Measurements from ENCODE around the gene TUBE1. TPM values are rescaled to one million over a fixed set of nuclear protein-coding genes. Genes with fewer than 3 reads are reported as not detected.
"Not testable (repeated sequence)": the region's sequence is repeated elsewhere in the genome, so short reads cannot be mapped to it uniquely, and the experiment has no call there.

Gene TUBE1
- total and polyA plus RNA-seq, 2 experiments from 2014 or later, result 41.5 to 42.7 TPM

- Histone ChIP-seq H3K4me1 (ENCODE audit: insufficient read depth) (peaks cover 14% of the 10 kb centered on the region), H3K27ac (no peak overlapping the region), H3K9me2 (ENCODE audit: insufficient read depth) (no peaks in the 10 kb centered on the region), H2AFZ (no peak overlapping the region), H3K36me3 (ENCODE audit: low read depth) (peaks cover 100% of the 10 kb centered on the region), H3K9ac (no peak overlapping the region), H3K9me3 (ENCODE audit: low read depth) (no peaks in the 10 kb centered on the region), H3K79me2 (ENCODE audit: insufficient read depth) (no peaks in the 10 kb centered on the region), H3K27me3 (replicated peaks; ENCODE audit: insufficient read depth) (no peaks in the 10 kb centered on the region), H3K4me3 (no peak overlapping the region), H3F3A (ENCODE audit: insufficient read depth) (peaks cover 92% of the 10 kb centered on the region), H3K4me2 (ENCODE audit: unreplicated experiment) (no peak overlapping the region), H4K20me1 (ENCODE audit: insufficient read depth) (no peaks in the 10 kb centered on the region)
- in situ Hi-C loops (cut with MboI), result no loop called here
- TF ChIP-seq EZH2 (IDR thresholded peaks at IDR 0.05; ENCODE audit: insufficient read depth, poor library complexity, severe bottlenecking) (no peak), EZH2phosphoT487 (IDR thresholded peaks at IDR 0.05; ENCODE audit: insufficient read depth, low read depth) (no peak)
- no peak for DNase-seq
- WGBS, 2 experiments (ENCODE audit: low coverage in 1 of 2, low lambda C conversion rate in 2 of 2, missing lambda C conversion rate in 2 of 2), result 97% methylated on average over 3 of the region's 3 CpGs
Measured at GRCh38 chr6:112114577-112115223, 27.4 kb upstream of the TUBE1 start.

DNA sequence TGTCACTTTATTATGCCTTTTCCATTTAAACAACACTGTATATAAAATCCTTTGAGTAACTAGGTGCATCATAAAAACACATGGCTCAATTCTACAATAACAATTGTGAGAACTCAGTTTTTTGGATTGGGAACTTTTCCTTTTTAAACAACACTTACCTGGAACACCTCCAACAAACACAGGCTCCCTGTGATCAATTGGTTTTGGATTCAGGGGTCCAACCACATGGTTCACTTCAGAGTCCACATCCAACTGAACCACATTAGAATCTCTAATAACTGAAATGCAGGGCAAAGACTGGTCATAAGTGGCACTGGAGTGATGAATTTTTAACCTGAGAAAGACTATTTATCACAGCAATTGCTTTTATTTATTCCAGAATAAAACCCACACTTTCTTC lies 26.6 kb upstream of the TUBE1 start:
- Histone ChIP-seq H3F3A (ENCODE audit: insufficient read depth) (peaks cover 92% of the 10 kb centered on the region), H3K27me3 (replicated peaks; ENCODE audit: insufficient read depth) (no peaks in the 10 kb centered on the region), H3K4me3 (no peak overlapping the region), H3K4me1 (ENCODE audit: insufficient read depth) (peaks cover 14% of the 10 kb centered on the region), H3K36me3 (ENCODE audit: low read depth) (peaks cover 100% of the 10 kb centered on the region), H3K9me3 (ENCODE audit: low read depth) (no peaks in the 10 kb centered on the region), H3K9ac (no peak overlapping the region), H3K79me2 (ENCODE audit: insufficient read depth) (no peaks in the 10 kb centered on the region), H3K9me2 (ENCODE audit: insufficient read depth) (no peaks in the 10 kb centered on the region), H4K20me1 (ENCODE audit: insufficient read depth) (no peaks in the 10 kb centered on the region), H3K4me2 (ENCODE audit: unreplicated experiment) (no peak overlapping the region), H2AFZ (no peak overlapping the region), H3K27ac (no peak overlapping the region)
- in situ Hi-C loops (cut with MboI), result no loop called here
- TF ChIP-seq EZH2 (IDR thresholded peaks at IDR 0.05; ENCODE audit: insufficient read depth, poor library complexity, severe bottlenecking) (no peak), EZH2phosphoT487 (IDR thresholded peaks at IDR 0.05; ENCODE audit: insufficient read depth, low read depth) (no peak)
- DNase-seq, result no peak

DNA sequence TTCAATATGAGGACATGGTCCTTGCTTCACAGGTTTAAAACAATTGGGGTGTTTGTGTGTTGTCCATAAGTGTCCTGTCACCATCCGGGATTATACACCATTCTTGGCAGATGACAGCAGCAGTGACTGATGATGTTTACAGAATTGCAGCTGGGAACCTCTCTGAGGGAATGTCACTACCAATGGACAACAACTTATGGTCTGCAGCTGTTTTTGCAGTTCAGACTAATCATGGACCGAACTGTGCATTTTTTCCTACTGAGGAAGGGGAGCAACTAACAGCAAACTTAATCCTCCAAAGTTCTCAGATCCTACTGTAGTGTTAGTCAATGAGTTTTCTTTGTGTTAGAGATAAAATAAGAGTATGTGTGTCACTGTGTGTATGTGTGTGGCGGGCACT lies 26.1 kb upstream of the TUBE1 start:
- Histone ChIP-seq H3K36me3 (ENCODE audit: low read depth) (peaks cover 100% of the 10 kb centered on the region), H2AFZ (no peak overlapping the region), H3K9ac (0 out of 2 replicates have a peak overlapping the region, but pooled peaks have one; percentile 10), H3K27me3 (replicated peaks; ENCODE audit: insufficient read depth) (no peaks in the 10 kb centered on the region), H3K4me2 (ENCODE audit: unreplicated experiment) (no peak overlapping the region), H3F3A (ENCODE audit: insufficient read depth) (peaks cover 92% of the 10 kb centered on the region), H3K79me2 (ENCODE audit: insufficient read depth) (no peaks in the 10 kb centered on the region), H4K20me1 (ENCODE audit: insufficient read depth) (no peaks in the 10 kb centered on the region), H3K27ac (no peak overlapping the region), H3K4me1 (ENCODE audit: insufficient read depth) (peaks cover 14% of the 10 kb centered on the region), H3K4me3 (no peak overlapping the region), H3K9me2 (ENCODE audit: insufficient read depth) (no peaks in the 10 kb centered on the region), H3K9me3 (ENCODE audit: low read depth) (no peaks in the 10 kb centered on the region)
- DNase-seq, result no peak
- TF ChIP-seq EZH2 (IDR thresholded peaks at IDR 0.05; ENCODE audit: insufficient read depth, poor library complexity, severe bottlenecking) (no peak), EZH2phosphoT487 (IDR thresholded peaks at IDR 0.05; ENCODE audit: insufficient read depth, low read depth) (no peak)
- in situ Hi-C loops (cut with MboI), result no loop called here
- WGBS, 2 experiments (ENCODE audit: low coverage in 1 of 2, low lambda C conversion rate in 2 of 2, missing lambda C conversion rate in 2 of 2), result 67 to 71% methylated on average over 3 of the region's 3 CpGs

DNA sequence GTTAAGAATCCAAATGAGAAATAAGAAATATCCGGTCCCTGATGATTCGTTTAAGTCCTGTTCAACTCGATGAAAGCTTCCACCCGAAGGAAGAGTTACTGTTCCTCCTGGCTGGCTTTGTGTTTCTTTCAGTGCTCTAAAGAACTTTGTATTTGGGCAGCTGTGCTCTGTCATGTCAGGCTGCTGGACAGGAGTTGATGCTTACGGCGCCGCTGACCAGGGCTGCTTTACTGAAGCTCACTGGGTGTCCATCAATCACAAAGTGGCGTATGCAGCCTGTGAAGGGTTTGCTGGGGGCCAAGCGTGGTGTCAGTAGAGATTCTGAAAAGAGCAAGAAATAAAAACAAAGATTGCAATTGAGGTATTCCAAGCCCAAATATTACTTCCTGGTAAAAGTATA lies 22.0 kb upstream of the TUBE1 start:
- Histone ChIP-seq H3F3A (ENCODE audit: insufficient read depth) (peaks cover 96% of the 10 kb centered on the region), H3K4me3 (no peak overlapping the region), H3K9me2 (ENCODE audit: insufficient read depth) (no peaks in the 10 kb centered on the region), H3K9me3 (ENCODE audit: low read depth) (no peaks in the 10 kb centered on the region), H2AFZ (no peak overlapping the region), H3K27me3 (replicated peaks; ENCODE audit: insufficient read depth) (no peaks in the 10 kb centered on the region), H3K79me2 (ENCODE audit: insufficient read depth) (no peaks in the 10 kb centered on the region), H3K9ac (no peak overlapping the region), H3K36me3 (ENCODE audit: low read depth) (peaks cover 88% of the 10 kb centered on the region), H3K27ac (no peak overlapping the region), H3K4me2 (ENCODE audit: unreplicated experiment) (no peak overlapping the region), H3K4me1 (ENCODE audit: insufficient read depth) (no peaks in the 10 kb centered on the region), H4K20me1 (ENCODE audit: insufficient read depth) (no peaks in the 10 kb centered on the region)
- DNase-seq, result no peak
- TF ChIP-seq EZH2 (IDR thresholded peaks at IDR 0.05; ENCODE audit: insufficient read depth, poor library complexity, severe bottlenecking), result no peak
- TF ChIP-seq EZH2phosphoT487 (IDR thresholded peaks at IDR 0.05; ENCODE audit: insufficient read depth, low read depth), result no peak
- in situ Hi-C loops (cut with MboI), result no loop called here
- 66 to 74% methylated on average over 9 of the region's 9 CpGs for WGBS, 2 experiments (ENCODE audit: low coverage in 1 of 2, low lambda C conversion rate in 2 of 2, missing lambda C conversion rate in 2 of 2)

DNA sequence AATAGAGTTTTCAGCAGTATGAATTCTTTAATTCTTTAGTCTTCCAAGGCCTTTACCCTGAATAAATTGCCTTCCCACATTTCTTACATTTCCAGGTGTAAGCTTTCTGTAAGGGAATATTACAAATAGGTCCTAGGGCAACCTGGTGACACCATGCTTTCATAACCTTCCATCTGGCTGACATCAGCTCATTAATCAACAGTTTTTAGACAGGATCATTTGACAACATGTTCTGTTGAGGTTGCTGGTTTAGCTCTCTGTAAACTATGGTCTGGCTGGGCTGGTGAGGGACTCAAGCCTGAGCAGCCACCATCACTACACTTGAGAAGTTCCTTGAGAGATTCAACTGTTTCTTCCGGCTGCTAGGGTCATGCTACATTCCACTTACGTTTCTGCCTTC lies 19.3 kb upstream of the TUBE1 start:
- no peaks in the 10 kb centered on the region for H3K9me3 ChIP-seq (ENCODE audit: low read depth)
- H3K4me2 ChIP-seq (ENCODE audit: unreplicated experiment), result no peak overlapping the region
- DNase-seq, result no peak
- H2AFZ ChIP-seq, result no peak overlapping the region
- H3K4me1 ChIP-seq (ENCODE audit: insufficient read depth), result no peaks in the 10 kb centered on the region
- H3F3A ChIP-seq (ENCODE audit: insufficient read depth), result peaks cover 98% of the 10 kb centered on the region
- TF ChIP-seq EZH2 (IDR thresholded peaks at IDR 0.05; ENCODE audit: insufficient read depth, poor library complexity, severe bottlenecking) (no peak), EZH2phosphoT487 (IDR thresholded peaks at IDR 0.05; ENCODE audit: insufficient read depth, low read depth) (no peak)
- H4K20me1 ChIP-seq (ENCODE audit: insufficient read depth), result no peaks in the 10 kb centered on the region
- H3K36me3 ChIP-seq (ENCODE audit: low read depth), result peaks cover 70% of the 10 kb centered on the region
- 57 to 59% methylated on average over 2 of the region's 2 CpGs for WGBS, 2 experiments (ENCODE audit: low coverage in 1 of 2, low lambda C conversion rate in 2 of 2, missing lambda C conversion rate in 2 of 2)
- no peak overlapping the region for H3K27ac ChIP-seq
- no peaks in the 10 kb centered on the region for H3K27me3 ChIP-seq (replicated peaks; ENCODE audit: insufficient read depth)
- H3K9me2 ChIP-seq (ENCODE audit: insufficient read depth), result no peaks in the 10 kb centered on the region
- no peak overlapping the region for H3K9ac ChIP-seq
- H3K4me3 ChIP-seq, result no peak overlapping the region
- in situ Hi-C loops (cut with MboI), result no loop called here
- no peaks in the 10 kb centered on the region for H3K79me2 ChIP-seq (ENCODE audit: insufficient read depth)

GRCh38 chr6:112106026-112106425 lies 18.7 kb upstream of the TUBE1 start:
- H3K9me3 ChIP-seq (ENCODE audit: low read depth); H2AFZ ChIP-seq; H4K20me1 ChIP-seq (ENCODE audit: insufficient read depth); H3K9me2 ChIP-seq (ENCODE audit: insufficient read depth); H3K9ac ChIP-seq; in situ Hi-C loops (cut with MboI); H3K27me3 ChIP-seq (replicated peaks; ENCODE audit: insufficient read depth); H3K4me1 ChIP-seq (ENCODE audit: insufficient read depth); H3K4me3 ChIP-seq; H3K79me2 ChIP-seq (ENCODE audit: insufficient read depth); DNase-seq; H3K27ac ChIP-seq; H3K4me2 ChIP-seq (ENCODE audit: unreplicated experiment): not testable (repeated sequence)
- peaks cover 70% of the 10 kb centered on the region for H3K36me3 ChIP-seq (ENCODE audit: low read depth)
- 93 to 100% methylated on average over 2 of the region's 2 CpGs for WGBS, 2 experiments (ENCODE audit: low coverage in 1 of 2, low lambda C conversion rate in 2 of 2, missing lambda C conversion rate in 2 of 2)
- peaks cover 98% of the 10 kb centered on the region for H3F3A ChIP-seq (ENCODE audit: insufficient read depth)
